MG63 (cell line): Measurements from ENCODE around the gene OARD1. TPM values are rescaled to one million over a fixed set of nuclear protein-coding genes. Genes with fewer than 3 reads are reported as not detected.

Experiments used
- DNase-seq: peaks from one replicate; pipeline ENCODE4 v3.0.0-alpha.2; 2020
- H3K27me3 ChIP-seq: fragments of 250-450 bp; sonication (Bioruptor Pico); 2 replicates; pipeline ENCODE4 v1.5.1; 2020; ENCODE audit warnings: mild to moderate bottlenecking, moderate library complexity
- H3K36me3 ChIP-seq: fragments of 250-450 bp; sonication (Bioruptor Pico); 2 replicates; pipeline ENCODE4 v1.5.1; 2020; ENCODE audit warnings: mild to moderate bottlenecking, moderate library complexity
- H3K4me3 ChIP-seq: fragments of 250-450 bp; sonication (Bioruptor Pico); 2 replicates; pipeline ENCODE4 v1.5.1; 2020; ENCODE audit warnings: mild to moderate bottlenecking, moderate library complexity
- H3K9me3 ChIP-seq: fragments of 250-450 bp; sonication (Bioruptor Pico); 2 replicates; pipeline ENCODE4 v1.5.1; 2020; ENCODE audit warnings: mild to moderate bottlenecking, moderate library complexity
- total RNA-seq: library from RNA; depleted of rRNA; stranded (reverse); fragments of >200 nt; shearing (Covaris generic); gene quantifications from 2 replicates; pipeline ENCODE4 v1.2.3, GENCODE V29; 2014; ENCODE audit warnings: low replicate concordance

The OARD1 gene
- total RNA-seq, 1 experiment from 2014 or later, result 1.4 TPM

DNA sequence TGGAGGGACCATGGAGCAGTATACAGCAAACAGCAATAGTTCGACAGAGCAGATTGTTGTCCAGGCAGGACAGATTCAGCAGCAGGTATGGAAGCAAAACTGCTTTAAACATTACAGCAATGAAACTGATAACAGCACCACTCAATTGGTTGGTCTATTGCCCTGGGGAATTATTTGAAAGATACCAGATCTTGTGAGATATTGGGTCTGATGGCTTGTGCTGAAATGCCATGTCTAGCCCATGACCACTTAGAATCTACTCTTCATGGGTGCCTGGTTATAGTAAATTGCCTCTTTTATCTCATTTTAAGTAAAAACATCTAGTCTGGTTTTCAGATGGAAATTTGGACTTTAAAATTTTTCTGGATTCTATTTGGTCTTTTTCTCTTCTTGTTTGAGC lies 6.9 kb upstream of the OARD1 start:
- Histone ChIP-seq H3K9me3 (no peaks in the 10 kb centered on the region), H3K27me3 (no peaks in the 10 kb centered on the region), H3K4me3 (no peak overlapping the region), H3K36me3 (peaks cover 23% of the 10 kb centered on the region)
- no peak for DNase-seq

DNA sequence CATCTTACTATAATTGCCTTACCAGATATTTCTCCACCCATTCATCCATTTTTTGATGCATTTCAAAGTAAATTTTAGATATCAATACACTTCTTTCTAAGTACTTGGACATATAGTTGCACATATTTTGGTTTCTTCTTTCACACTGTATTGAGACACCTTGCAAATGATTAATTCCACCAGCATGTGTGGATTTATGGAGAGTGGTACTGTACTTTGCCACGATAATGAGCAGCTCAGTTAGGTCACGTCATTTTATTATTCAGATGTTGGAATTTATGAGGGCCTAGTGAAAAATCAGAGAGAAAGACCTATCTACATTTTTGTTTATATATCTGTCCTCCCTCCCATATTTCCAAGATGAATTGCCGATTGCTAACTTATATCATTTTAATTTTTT lies 5.9 kb upstream of the OARD1 start:
- Histone ChIP-seq H3K4me3 (no peak overlapping the region), H3K9me3 (no peaks in the 10 kb centered on the region), H3K36me3 (peaks cover 17% of the 10 kb centered on the region), H3K27me3 (no peaks in the 10 kb centered on the region)
- DNase-seq, result no peak

DNA sequence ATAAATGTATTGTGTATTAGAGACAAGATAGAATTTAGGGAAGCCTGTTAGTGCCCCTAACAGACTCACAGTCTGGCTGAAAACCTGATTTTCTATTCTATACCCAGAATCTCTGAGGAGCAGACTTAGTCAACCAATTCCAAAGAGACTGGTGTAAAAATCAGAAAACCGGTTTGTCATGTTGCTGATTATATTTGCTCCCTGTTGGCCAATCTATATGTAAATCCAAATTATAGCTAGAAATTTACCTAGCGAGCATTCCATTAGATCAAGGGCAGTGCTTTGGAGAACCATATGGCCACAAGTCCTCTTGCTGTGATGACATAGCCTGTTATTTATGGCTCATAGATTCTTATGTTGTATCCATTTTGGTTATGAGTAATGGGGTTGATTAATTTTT lies 5.4 kb upstream of the OARD1 start:
- H3K9me3 ChIP-seq, result no peaks in the 10 kb centered on the region
- no peaks in the 10 kb centered on the region for H3K27me3 ChIP-seq
- H3K4me3 ChIP-seq, result no peak overlapping the region
- peaks cover 17% of the 10 kb centered on the region for H3K36me3 ChIP-seq
- no peak for DNase-seq

- Histone ChIP-seq H3K36me3 (peaks cover 15% of the 10 kb centered on the region), H3K9me3 (no peaks in the 10 kb centered on the region), H3K27me3 (no peaks in the 10 kb centered on the region), H3K4me3 (no peak overlapping the region)
- no peak for DNase-seq
Measured at GRCh38 chr6:41075651-41076626, 3.8 kb upstream of the OARD1 start.

- Histone ChIP-seq H3K27me3 (no peaks in the 10 kb centered on the region), H3K9me3 (no peaks in the 10 kb centered on the region), H3K36me3 (peaks cover 15% of the 10 kb centered on the region), H3K4me3 (peak overlapping the region; percentile 69)
- no peak for DNase-seq
Measured at GRCh38 chr6:41074692-41075436, 2.7 kb upstream of the OARD1 start.

GRCh38 chr6:41073968-41074691 lies 2.0 kb upstream of the OARD1 start:
- no peak for DNase-seq
- Histone ChIP-seq H3K27me3 (no peaks in the 10 kb centered on the region), H3K4me3 (peak overlapping the region; percentile 69), H3K36me3 (peaks cover 10% of the 10 kb centered on the region), H3K9me3 (no peaks in the 10 kb centered on the region)

DNA sequence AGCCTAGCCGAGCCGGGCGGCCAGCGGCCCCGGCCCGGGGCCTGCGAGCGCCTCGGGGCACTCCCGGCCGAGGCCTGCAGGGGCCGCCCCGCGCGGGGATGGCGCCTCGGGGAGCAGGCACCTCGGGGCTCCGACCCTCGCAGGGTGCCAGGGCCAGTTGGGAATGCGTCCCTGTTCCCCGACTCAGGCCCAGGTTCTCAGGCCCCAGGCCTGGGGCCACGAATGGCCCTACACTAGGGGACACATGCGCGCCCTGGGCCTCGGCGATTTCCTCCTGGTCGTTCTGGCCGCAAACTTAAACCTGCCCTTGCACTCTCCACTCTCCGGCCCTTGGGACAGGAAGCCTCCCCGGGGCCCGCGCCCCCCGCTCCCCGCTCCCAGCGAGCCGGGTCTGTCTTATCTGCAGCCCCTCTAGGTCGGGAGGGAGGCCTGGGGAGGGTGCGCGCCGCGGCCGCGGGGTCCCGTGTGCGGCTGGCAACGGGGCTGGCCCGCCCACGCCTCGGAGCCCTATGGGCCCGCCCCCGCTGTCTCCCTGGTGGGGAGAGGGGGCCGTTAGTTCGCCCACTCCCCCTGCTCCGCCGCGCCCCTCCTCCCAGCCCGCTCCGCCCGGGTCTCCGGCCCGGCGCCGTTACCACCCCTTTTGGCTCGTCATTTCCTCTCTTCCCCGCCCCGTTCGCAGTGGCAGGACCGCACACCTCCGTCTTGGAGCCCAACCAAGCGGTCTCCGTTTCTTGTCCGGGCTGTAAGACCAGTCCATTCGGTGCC lies 1.2 kb upstream of the OARD1 start:
- H3K27me3 ChIP-seq, result no peaks in the 10 kb centered on the region
- 0 out of 2 replicates have a peak, but pooled peaks cover 3% of the 10 kb centered on the region for H3K36me3 ChIP-seq
- DNase-seq, result peak; percentile 81
- H3K4me3 ChIP-seq, result peak overlapping the region; percentile 69
- H3K9me3 ChIP-seq, result no peaks in the 10 kb centered on the region

DNA sequence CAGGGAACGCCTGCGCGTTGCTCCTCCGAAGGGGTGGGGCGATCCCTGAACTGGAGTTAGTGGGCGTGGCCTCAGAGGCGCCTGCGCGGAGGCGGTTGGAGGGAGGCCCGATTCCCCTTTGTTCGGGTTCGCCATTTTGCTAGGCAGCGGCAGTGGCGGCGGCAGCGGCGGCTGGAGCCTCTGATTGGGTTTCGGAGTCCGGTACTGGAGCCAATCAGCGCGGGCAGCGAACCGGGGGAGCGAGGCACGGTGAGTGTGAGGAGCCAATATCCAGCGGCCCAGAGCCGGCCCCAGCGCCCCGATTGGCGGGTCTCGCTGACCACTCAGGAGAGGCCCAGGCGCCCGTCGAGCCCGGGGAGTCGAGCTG lies 663 bp upstream of the OARD1 start, which contains the start of gene NFYA:
TSS of gene NFYA (plus strand) at position 139 of the 367 bp plus-strand sequence. CDS start 6,116 bp downstream, outside the sequence.
- no peaks in the 10 kb centered on the region for H3K9me3 ChIP-seq
- no peak for DNase-seq
- peak within 1 kb of the TSS; percentile 69 for H3K4me3 ChIP-seq
- no peaks in the 10 kb centered on the region for H3K27me3 ChIP-seq
- 0 out of 2 replicates have a peak, but pooled peaks cover 3% of the 10 kb centered on the region for H3K36me3 ChIP-seq

DNA sequence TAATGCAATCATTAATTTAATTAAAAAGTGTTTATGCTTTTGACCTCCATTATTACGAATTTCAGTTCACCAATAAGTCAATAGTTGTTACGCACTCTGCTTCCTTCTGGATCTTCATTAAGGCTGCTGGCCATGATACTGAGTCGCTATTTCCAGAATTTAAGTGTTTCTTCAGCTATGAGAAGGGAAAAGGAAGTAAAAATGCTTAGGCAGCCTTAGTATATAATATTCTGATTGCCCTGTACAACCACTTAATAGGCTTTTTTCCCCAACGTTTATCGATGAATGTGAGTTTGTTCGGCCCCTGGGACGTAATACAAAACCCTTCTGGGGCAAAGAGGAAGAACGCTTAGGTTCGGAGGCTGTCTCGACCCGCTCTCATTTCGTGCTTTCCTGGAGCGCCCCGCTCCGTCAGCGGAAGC lies 644 bp downstream of the OARD1 start:
- no peaks in the 10 kb centered on the region for H3K27me3 ChIP-seq
- no peaks in the 10 kb centered on the region for H3K9me3 ChIP-seq
- 0 out of 2 replicates have a peak, but pooled peaks cover 3% of the 10 kb centered on the region for H3K36me3 ChIP-seq
- peak overlapping the region; percentile 69 for H3K4me3 ChIP-seq
- no peak for DNase-seq

GRCh38 chr6:41066867-41067304 lies 5.3 kb downstream of the OARD1 start:
- Histone ChIP-seq H3K4me3 (no peak overlapping the region), H3K9me3 (no peaks in the 10 kb centered on the region), H3K36me3 (no peaks in the 10 kb centered on the region; the same call in 1 of the 2 replicates), H3K27me3 (no peaks in the 10 kb centered on the region)
- peak; percentile 21 for DNase-seq

DNA sequence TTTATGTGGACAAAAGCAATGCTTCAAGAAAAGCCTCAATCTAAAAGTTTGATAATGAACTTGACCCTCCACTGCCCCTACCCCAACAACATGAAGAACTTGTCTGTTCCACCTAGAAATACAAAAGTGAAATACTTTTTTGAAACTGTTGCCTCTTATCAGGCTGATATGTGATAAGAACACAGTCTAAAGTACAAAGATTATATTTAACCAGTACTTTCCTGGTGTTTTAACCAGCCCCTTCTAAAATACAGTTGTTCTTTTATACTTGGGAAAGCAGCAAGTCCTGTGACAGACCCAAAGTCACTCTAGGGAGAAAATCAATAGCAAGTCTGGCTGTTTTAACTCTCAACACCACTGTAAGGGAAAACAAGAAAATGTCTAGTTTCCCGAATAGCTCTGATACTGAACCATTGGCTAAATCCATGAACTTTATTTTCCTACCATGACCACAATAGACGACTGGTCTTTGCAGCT lies 6.6 kb downstream of the OARD1 start:
- DNase-seq, result no peak
- Histone ChIP-seq H3K27me3 (no peaks in the 10 kb centered on the region), H3K4me3 (no peak overlapping the region), H3K9me3 (no peaks in the 10 kb centered on the region), H3K36me3 (no peaks in the 10 kb centered on the region; the same call in 1 of the 2 replicates)

DNA sequence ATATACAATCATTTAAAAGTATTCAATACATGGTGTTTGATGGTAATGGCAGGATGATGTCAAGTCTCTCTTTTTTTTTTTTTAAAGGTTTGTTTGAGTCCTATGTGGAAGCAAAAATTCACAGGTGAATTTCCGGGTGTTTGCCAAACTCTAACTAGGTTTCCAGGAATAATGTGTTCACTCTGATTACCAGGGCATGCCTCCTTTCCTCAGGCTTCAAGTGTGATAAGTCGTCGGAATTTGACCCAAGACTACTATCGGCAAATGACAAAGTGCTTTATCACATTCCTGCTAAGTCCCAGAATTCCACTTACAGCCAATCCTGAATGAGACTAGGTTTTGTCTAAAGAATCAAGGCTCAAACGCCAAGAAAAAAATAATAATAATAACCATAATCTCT lies 7.3 kb downstream of the OARD1 start:
- H3K27me3 ChIP-seq, result no peaks in the 10 kb centered on the region
- DNase-seq, result no peak
- H3K9me3 ChIP-seq, result no peaks in the 10 kb centered on the region
- H3K36me3 ChIP-seq, result no peaks in the 10 kb centered on the region; the same call in 1 of the 2 replicates
- H3K4me3 ChIP-seq, result no peak overlapping the region

GRCh38 chr6:41063884-41064285 lies 8.3 kb downstream of the OARD1 start:
- Histone ChIP-seq H3K9me3 (no peaks in the 10 kb centered on the region), H3K4me3 (no peak overlapping the region), H3K36me3 (no peaks in the 10 kb centered on the region; the same call in 1 of the 2 replicates), H3K27me3 (no peaks in the 10 kb centered on the region)
- no peak for DNase-seq

GRCh38 chr6:41062056-41062455 lies 10.1 kb downstream of the OARD1 start:
- Histone ChIP-seq H3K9me3 (no peaks in the 10 kb centered on the region), H3K27me3 (no peaks in the 10 kb centered on the region), H3K4me3 (no peak overlapping the region), H3K36me3 (no peaks in the 10 kb centered on the region; the same call in 1 of the 2 replicates)
- no peak for DNase-seq

- H3K9me3 ChIP-seq, result no peaks in the 10 kb centered on the region
- H3K36me3 ChIP-seq, result no peaks in the 10 kb centered on the region; the same call in 1 of the 2 replicates
- no peak for DNase-seq
- no peak overlapping the region for H3K4me3 ChIP-seq
- no peaks in the 10 kb centered on the region for H3K27me3 ChIP-seq
Measured at GRCh38 chr6:41061196-41061726, 10.9 kb downstream of the OARD1 start.
